ENCODE measurements around the gene ARHGAP10. TPM values are rescaled to one million over a fixed set of nuclear protein-coding genes. Genes with fewer than 3 reads are reported as not detected.

The ARHGAP10 gene
- total RNA-seq, 3 donors from 2014 or later = 4.3 to 5.9 (median 5.3) TPM

- no peaks in the 10 kb centered on the region for H3K27me3 Mint-ChIP-seq (ENCODE audit: low read depth)
- H3K4me3 Mint-ChIP-seq = no peak overlapping the region
- DNase-seq (no peak), ATAC-seq (no peak)
- H3K36me3 Mint-ChIP-seq (ENCODE audit: insufficient read depth) = no peaks in the 10 kb centered on the region
- no peaks in the 10 kb centered on the region for H3K4me1 Mint-ChIP-seq (ENCODE audit: low read depth)
- H3K9me3 Mint-ChIP-seq = no peaks in the 10 kb centered on the region
Observed at GRCh38 chr4:148021686-148022085, 289.8 kb downstream of the ARHGAP10 start.

- DNase-seq (no peak), ATAC-seq (no peak)
- H3K27me3 Mint-ChIP-seq (ENCODE audit: low read depth) = no peaks in the 10 kb centered on the region
- peaks cover 1% of the 10 kb centered on the region for H3K9me3 Mint-ChIP-seq
- peaks cover under 1% of the 10 kb centered on the region for H3K36me3 Mint-ChIP-seq (ENCODE audit: insufficient read depth)
- H3K4me3 Mint-ChIP-seq = no peak overlapping the region
- no peaks in the 10 kb centered on the region for H3K4me1 Mint-ChIP-seq (ENCODE audit: low read depth)
Observed at GRCh38 chr4:148022975-148023374, 291.1 kb downstream of the ARHGAP10 start.

GRCh38 chr4:148023512-148024181, 291.8 kb downstream of the ARHGAP10 start:
- H3K4me1 Mint-ChIP-seq (ENCODE audit: low read depth) = no peaks in the 10 kb centered on the region

GRCh38 chr4:148025981-148026380, 294.1 kb downstream of the ARHGAP10 start:
- no peaks in the 10 kb centered on the region for H3K4me1 Mint-ChIP-seq (ENCODE audit: low read depth)
- H3K27me3 Mint-ChIP-seq (ENCODE audit: low read depth) = no peaks in the 10 kb centered on the region
- no peak overlapping the region for H3K4me3 Mint-ChIP-seq
- ATAC-seq (no peak), DNase-seq (no peak)
- peaks cover 14% of the 10 kb centered on the region for H3K9me3 Mint-ChIP-seq
- H3K36me3 Mint-ChIP-seq (ENCODE audit: insufficient read depth) = peaks cover 8% of the 10 kb centered on the region

More at GRCh38 chr4:148023512-148024181, 291.8 kb downstream of the ARHGAP10 start:
- no peaks in the 10 kb centered on the region for H3K27me3 Mint-ChIP-seq (ENCODE audit: low read depth)
- ATAC-seq = no peak
- no peak overlapping the region for H3K4me3 Mint-ChIP-seq
- peaks cover 8% of the 10 kb centered on the region for H3K9me3 Mint-ChIP-seq
- DNase-seq = no peak
- peaks cover 3% of the 10 kb centered on the region for H3K36me3 Mint-ChIP-seq (ENCODE audit: insufficient read depth)

DNA sequence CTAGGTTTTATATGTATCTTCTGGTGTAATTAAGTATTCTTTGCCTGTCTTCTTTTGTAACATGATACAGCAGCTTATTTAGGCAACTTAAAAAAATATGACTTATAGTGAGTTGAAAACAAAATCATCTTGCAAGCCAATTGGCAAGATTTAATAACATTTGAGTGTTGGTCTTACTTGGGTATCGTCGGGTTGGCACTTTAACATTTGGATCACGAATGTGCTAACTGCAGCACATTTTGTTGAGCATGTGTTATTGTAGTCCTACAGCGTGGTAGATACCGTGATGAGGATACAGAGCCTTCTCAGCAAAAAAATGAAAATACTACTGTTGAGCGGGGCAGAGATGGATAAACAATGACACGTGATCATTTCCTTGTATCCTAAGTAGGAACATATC, 295.3 kb downstream of the ARHGAP10 start:
- DNase-seq = no peak
- Mint-ChIP-seq H3K27me3 (ENCODE audit: low read depth) (no peaks in the 10 kb centered on the region), H3K36me3 (ENCODE audit: insufficient read depth) (peaks cover 8% of the 10 kb centered on the region), H3K4me3 (no peak overlapping the region), H3K4me1 (ENCODE audit: low read depth) (no peaks in the 10 kb centered on the region), H3K9me3 (peaks cover 14% of the 10 kb centered on the region)
- no peak for ATAC-seq

GRCh38 chr4:148029781-148030180, 297.9 kb downstream of the ARHGAP10 start:
- Mint-ChIP-seq H3K9me3 (peaks cover 14% of the 10 kb centered on the region), H3K27me3 (ENCODE audit: low read depth) (no peaks in the 10 kb centered on the region), H3K4me3 (no peak overlapping the region), H3K4me1 (ENCODE audit: low read depth) (no peaks in the 10 kb centered on the region), H3K36me3 (ENCODE audit: insufficient read depth) (peaks cover 8% of the 10 kb centered on the region)
- no peak for DNase-seq
- no peak for ATAC-seq

DNA sequence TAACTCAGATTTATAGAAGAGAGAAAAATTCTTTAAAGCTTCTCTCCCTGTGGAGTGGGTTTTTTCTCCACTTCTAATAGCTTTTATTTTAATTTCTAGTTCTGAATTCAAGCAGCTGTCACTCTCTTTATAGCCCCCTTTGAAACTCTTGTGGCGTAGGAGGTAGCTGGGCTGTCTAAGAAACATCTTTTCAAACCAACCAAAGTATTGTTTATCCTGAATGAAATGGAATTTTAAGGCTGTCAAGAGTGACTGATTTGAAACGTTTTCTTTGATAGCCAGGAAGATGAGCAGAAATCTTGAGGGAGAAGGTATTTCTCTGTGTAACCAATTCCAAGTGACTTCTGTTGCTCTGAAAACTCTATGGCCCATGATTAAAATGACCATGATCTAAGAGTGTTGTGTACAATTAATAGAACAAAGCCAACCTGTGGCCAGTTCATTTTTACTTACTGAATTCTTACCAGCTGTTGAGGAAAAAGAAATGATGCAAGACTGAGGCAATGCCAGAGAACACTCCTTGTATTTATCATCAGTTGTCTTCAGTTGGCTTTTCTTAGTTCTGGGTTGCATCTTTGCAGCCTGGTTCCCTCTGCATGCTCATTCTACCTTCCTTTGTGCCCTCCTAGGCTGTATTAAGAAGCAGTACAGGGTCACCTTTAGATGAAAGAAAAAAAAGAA, 298.4 kb downstream of the ARHGAP10 start:
- Mint-ChIP-seq H3K9me3 (peaks cover 14% of the 10 kb centered on the region), H3K4me3 (no peak overlapping the region), H3K4me1 (ENCODE audit: low read depth) (no peaks in the 10 kb centered on the region), H3K36me3 (ENCODE audit: insufficient read depth) (peaks cover 8% of the 10 kb centered on the region), H3K27me3 (ENCODE audit: low read depth) (no peaks in the 10 kb centered on the region)
- DNase-seq (no peak), ATAC-seq (no peak)

DNA sequence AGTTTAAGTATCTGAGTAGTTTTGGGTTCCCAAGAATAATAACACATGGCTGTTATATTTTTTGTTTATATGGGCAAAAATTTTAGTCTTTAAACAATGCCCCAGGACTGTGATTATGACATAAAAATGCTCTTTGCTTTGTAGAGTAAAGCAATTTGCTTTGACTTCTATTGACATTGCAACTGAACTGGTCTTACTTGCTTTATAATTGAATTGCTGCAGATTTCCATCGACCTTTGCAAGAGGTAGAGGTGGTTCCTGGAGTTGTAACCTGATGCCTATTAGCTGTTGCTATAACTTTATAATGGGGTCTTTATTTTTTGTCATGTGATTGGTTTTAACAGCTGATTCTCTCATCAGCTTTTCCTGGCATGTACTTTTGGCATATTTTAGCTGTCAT, 302.9 kb downstream of the ARHGAP10 start:
- no peak for DNase-seq
- no peak for ATAC-seq
- Mint-ChIP-seq H3K27me3 (ENCODE audit: low read depth) (no peaks in the 10 kb centered on the region), H3K4me3 (no peak overlapping the region), H3K9me3 (peaks cover 5% of the 10 kb centered on the region), H3K36me3 (ENCODE audit: insufficient read depth) (no peaks in the 10 kb centered on the region), H3K4me1 (ENCODE audit: low read depth) (no peaks in the 10 kb centered on the region)

- ATAC-seq (no peak), DNase-seq (no peak)
- Mint-ChIP-seq H3K4me3 (no peak overlapping the region), H3K36me3 (ENCODE audit: insufficient read depth) (no peaks in the 10 kb centered on the region), H3K9me3 (no peaks in the 10 kb centered on the region), H3K27me3 (ENCODE audit: low read depth) (no peaks in the 10 kb centered on the region), H3K4me1 (ENCODE audit: low read depth) (peaks cover 19% of the 10 kb centered on the region)
Observed at GRCh38 chr4:148041606-148042329, 309.9 kb downstream of the ARHGAP10 start.

DNA sequence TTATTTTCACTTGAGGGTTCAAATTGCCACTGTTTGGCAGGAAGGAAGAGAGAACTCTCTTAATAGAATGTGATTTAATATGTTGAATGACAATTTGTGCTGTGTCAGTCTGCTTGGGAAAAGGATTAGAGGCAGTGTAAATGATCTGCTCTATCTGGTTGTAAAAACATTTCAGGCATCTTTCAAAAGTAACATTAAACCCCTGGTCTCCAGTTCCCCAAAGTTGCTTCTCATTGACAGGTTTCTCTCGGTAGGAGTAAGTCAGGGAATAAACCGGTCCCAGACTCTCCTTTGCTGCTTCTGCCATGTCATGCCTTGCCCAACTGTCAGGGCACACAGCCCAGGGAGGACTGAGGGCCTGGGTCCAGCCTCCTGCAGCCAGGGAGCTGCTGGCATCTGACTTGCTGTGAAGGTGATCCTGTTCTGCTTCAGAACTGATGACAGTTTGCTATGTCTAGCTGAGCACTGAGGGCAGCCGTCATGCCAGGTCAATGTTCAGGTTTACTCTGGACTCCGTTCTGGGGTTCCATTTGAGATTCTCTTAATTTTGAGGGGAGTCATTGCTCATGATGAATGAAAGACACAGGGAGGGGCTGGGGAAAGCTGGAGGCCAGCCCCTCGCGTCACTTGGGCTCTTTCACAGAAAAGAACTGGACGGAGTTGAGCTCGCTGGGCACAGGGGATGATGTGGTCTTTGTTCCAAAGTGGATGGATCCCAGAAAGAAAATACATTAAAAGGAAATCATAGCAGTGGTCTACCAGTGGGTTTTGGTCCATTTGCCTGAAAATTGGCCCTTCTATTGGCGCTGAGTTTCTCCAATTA, 312.4 kb downstream of the ARHGAP10 start:
- ATAC-seq (no peak), DNase-seq (no peak)
- Mint-ChIP-seq H3K27me3 (ENCODE audit: low read depth) (no peaks in the 10 kb centered on the region), H3K4me1 (ENCODE audit: low read depth) (peaks cover 23% of the 10 kb centered on the region), H3K36me3 (ENCODE audit: insufficient read depth) (peaks cover 5% of the 10 kb centered on the region), H3K9me3 (no peaks in the 10 kb centered on the region), H3K4me3 (no peak overlapping the region)

- peaks cover 5% of the 10 kb centered on the region for H3K36me3 Mint-ChIP-seq (ENCODE audit: insufficient read depth)
- peaks cover 23% of the 10 kb centered on the region for H3K4me1 Mint-ChIP-seq (ENCODE audit: low read depth)
- H3K4me3 Mint-ChIP-seq = no peak overlapping the region
- no peak for ATAC-seq
- no peaks in the 10 kb centered on the region for H3K9me3 Mint-ChIP-seq
- no peak for DNase-seq
- no peaks in the 10 kb centered on the region for H3K27me3 Mint-ChIP-seq (ENCODE audit: low read depth)
Observed at GRCh38 chr4:148044912-148045352, 313.0 kb downstream of the ARHGAP10 start.

GRCh38 chr4:148048598-148048997, 316.7 kb downstream of the ARHGAP10 start:
- Mint-ChIP-seq H3K4me1 (ENCODE audit: low read depth) (peaks cover 54% of the 10 kb centered on the region), H3K36me3 (ENCODE audit: insufficient read depth) (peaks cover 5% of the 10 kb centered on the region), H3K9me3 (no peaks in the 10 kb centered on the region), H3K27me3 (ENCODE audit: low read depth) (no peaks in the 10 kb centered on the region), H3K4me3 (no peak overlapping the region)
- DNase-seq (no peak), ATAC-seq (no peak)

GRCh38 chr4:148051403-148051802, 319.5 kb downstream of the ARHGAP10 start:
- Mint-ChIP-seq H3K36me3 (ENCODE audit: insufficient read depth) (peaks cover 5% of the 10 kb centered on the region), H3K4me1 (ENCODE audit: low read depth) (peaks cover 64% of the 10 kb centered on the region), H3K27me3 (ENCODE audit: low read depth) (no peaks in the 10 kb centered on the region), H3K9me3 (no peaks in the 10 kb centered on the region), H3K4me3 (no peak overlapping the region)
- ATAC-seq (no peak), DNase-seq (no peak)

- Mint-ChIP-seq H3K9me3 (no peaks in the 10 kb centered on the region), H3K4me3 (peak overlapping the region; percentile 9), H3K27me3 (ENCODE audit: low read depth) (no peaks in the 10 kb centered on the region), H3K36me3 (ENCODE audit: insufficient read depth) (peaks cover 3% of the 10 kb centered on the region), H3K4me1 (ENCODE audit: low read depth) (peaks cover 67% of the 10 kb centered on the region)
- ATAC-seq (peak; percentile 30 to 35), DNase-seq (no peak)
Observed at GRCh38 chr4:148052448-148052847, 320.6 kb downstream of the ARHGAP10 start.

All from activated T-cell treated with anti-CD3 and anti-CD28 coated beads, Interleukin-2, amount 50 U/mL, for 4 hours (primary cell).